Measurements from ENCODE around the gene ZBTB4.

GRCh38 chr17:7511108-7511507, 31.7 kb upstream of the ZBTB4 start:
- TF ChIP-seq, protein P1, sequence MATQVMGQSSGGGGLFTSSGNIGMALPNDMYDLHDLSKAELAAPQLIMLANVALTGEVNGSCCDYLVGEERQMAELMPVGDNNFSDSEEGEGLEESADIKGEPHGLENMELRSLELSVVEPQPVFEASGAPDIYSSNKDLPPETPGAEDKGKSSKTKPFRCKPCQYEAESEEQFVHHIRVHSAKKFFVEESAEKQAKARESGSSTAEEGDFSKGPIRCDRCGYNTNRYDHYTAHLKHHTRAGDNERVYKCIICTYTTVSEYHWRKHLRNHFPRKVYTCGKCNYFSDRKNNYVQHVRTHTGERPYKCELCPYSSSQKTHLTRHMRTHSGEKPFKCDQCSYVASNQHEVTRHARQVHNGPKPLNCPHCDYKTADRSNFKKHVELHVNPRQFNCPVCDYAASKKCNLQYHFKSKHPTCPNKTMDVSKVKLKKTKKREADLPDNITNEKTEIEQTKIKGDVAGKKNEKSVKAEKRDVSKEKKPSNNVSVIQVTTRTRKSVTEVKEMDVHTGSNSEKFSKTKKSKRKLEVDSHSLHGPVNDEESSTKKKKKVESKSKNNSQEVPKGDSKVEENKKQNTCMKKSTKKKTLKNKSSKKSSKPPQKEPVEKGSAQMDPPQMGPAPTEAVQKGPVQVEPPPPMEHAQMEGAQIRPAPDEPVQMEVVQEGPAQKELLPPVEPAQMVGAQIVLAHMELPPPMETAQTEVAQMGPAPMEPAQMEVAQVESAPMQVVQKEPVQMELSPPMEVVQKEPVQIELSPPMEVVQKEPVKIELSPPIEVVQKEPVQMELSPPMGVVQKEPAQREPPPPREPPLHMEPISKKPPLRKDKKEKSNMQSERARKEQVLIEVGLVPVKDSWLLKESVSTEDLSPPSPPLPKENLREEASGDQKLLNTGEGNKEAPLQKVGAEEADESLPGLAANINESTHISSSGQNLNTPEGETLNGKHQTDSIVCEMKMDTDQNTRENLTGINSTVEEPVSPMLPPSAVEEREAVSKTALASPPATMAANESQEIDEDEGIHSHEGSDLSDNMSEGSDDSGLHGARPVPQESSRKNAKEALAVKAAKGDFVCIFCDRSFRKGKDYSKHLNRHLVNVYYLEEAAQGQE (IDR thresholded peaks at IDR 0.05; ENCODE audit: low read depth): no peak
- TF ChIP-seq EP300 (IDR thresholded peaks at IDR 0.05; ENCODE audit: borderline replicate concordance) (no peak), YY1 (IDR thresholded peaks at IDR 0.05; ENCODE audit: low read depth) (no peak)
